K562 (cell line): Measurements from ENCODE around the gene CEBPA. TPM values are rescaled to one million over a fixed set of nuclear protein-coding genes. Genes with fewer than 3 reads are reported as not detected.

Source experiments
- ATAC-seq: fragments of 200-7000 bp; cut with Tn5 transposase; 3 replicates; pipeline ENCODE4 v1.9.1; 2020; ENCODE audit warnings: moderate library complexity
- BruUV-seq: library from RNA; stranded (reverse); fragments of 400-500 nt; replicated peaks from 2 replicates; lab custom pipeline; 2021; lab: Mats Ljungman, UMichigan
- CTCF ChIA-PET: fragments of 300-600 bp; formaldehyde crosslinking; extraction: SDS; loops from one replicate; lab custom pipeline; 2021; ENCODE audit warnings: low intra/inter-chr PET ratio; lab: Yijun Ruan, JAX
- POLR2A ChIA-PET: fragments of 300-600, 350-650 bp; sonication (Branson Sonifier 250); formaldehyde crosslinking; extraction: SDS; loops from one replicate; lab custom pipeline; 2021; ENCODE audit warnings: antibody characterized with exemption, inconsistent platforms; lab: Yijun Ruan, JAX
- DNase-seq, 4 experiments: peaks; one replicate each; pipeline versions ENCODE4 v3.0.0 to v3.0.0-alpha.2; 2011 to 2018; ENCODE audit warnings: low spot score in 3 of 4, mixed read lengths in 3 of 4; ENCODE audit errors: extremely low read depth in 1 of 4
- FAIRE-seq: peaks from 2 replicates; lab custom pipeline; 2011; peaks lifted over from hg19 to GRCh38; lab: Jason Lieb, UNC
- H2AFZ ChIP-seq: 2 replicates; pipeline ENCODE4 v1.6.0; 2011; ENCODE audit warnings: low read depth, low read length, control low read depth, inconsistent platforms
- H3K27ac ChIP-seq: fragments of 200-600 bp; 3 replicates; pipeline ENCODE4 v1.8.0; 2011; ENCODE audit warnings: low read depth, mild to moderate bottlenecking, control low read depth, inconsistent platforms, low read length, moderate library complexity, mixed read lengths; ENCODE audit errors: extremely low read depth
- H3K27me3 ChIP-seq, 2 experiments: fragments of 300-600 bp in 1 of 2; 2 replicates in 1 of 2; 3 replicates in 1 of 2; pipeline versions ENCODE4 v1.6.0 to v1.8.0; 2011; ENCODE audit warnings: inconsistent platforms in 2 of 2, low read length in 2 of 2, mild to moderate bottlenecking in 1 of 2, mixed read lengths in 1 of 2, moderate library complexity in 1 of 2; ENCODE audit not compliant: control insufficient read depth in 2 of 2, insufficient read depth in 2 of 2
- H3K36me3 ChIP-seq: fragments of 300-600 bp; 3 replicates; pipeline ENCODE4 v1.8.0; 2011; ENCODE audit warnings: mild to moderate bottlenecking, low read length, inconsistent platforms; ENCODE audit not compliant: control insufficient read depth, insufficient read depth
- H3K4me1 ChIP-seq, 2 experiments: fragments of 200-600 bp in 1 of 2; replicated peaks in 1 of 2; 2 replicates in 1 of 2; 3 replicates in 1 of 2; pipeline versions ENCODE4 v1.5.1 to v1.8.0; 2011; ENCODE audit warnings: inconsistent platforms in 2 of 2, low read length in 2 of 2, mild to moderate bottlenecking in 1 of 2, mixed read lengths in 1 of 2, moderate library complexity in 1 of 2; ENCODE audit not compliant: control insufficient read depth in 2 of 2, insufficient read depth in 2 of 2
- H3K4me2 ChIP-seq: 2 replicates; pipeline ENCODE4 v1.6.1; 2011; ENCODE audit warnings: low read length, control low read depth, inconsistent platforms, mixed read lengths; ENCODE audit not compliant: insufficient read depth
- H3K4me3 ChIP-seq: fragments of 200-600 bp; sonication (generic), shearing (Covaris generic); 2 replicates; pipeline ENCODE4 v1.5.1; 2016; ENCODE audit warnings: control low read depth, inconsistent platforms
- H3K79me2 ChIP-seq: fragments of 200-600 bp; 3 replicates; pipeline ENCODE4 v1.8.0; 2011; ENCODE audit warnings: low read length, inconsistent platforms; ENCODE audit not compliant: control insufficient read depth, insufficient read depth
- H3K9ac ChIP-seq, 2 experiments: 2 replicates each; pipeline versions ENCODE4 v1.6.0 to v1.6.1; 2011; ENCODE audit warnings: low read depth in 2 of 2, low read length in 2 of 2, control low read depth in 1 of 2, inconsistent platforms in 1 of 2, mild to moderate bottlenecking in 1 of 2, mixed read lengths in 1 of 2; ENCODE audit not compliant: insufficient read depth in 1 of 2
- H3K9me1 ChIP-seq: one replicate; pipeline ENCODE4 v1.6.0; 2011; ENCODE audit warnings: inconsistent platforms, mild to moderate bottlenecking, low read length, moderate library complexity; ENCODE audit not compliant: control insufficient read depth, insufficient read depth
- H3K9me3 ChIP-seq: replicated peaks from 2 replicates; pipeline ENCODE4 v1.5.1; 2011; ENCODE audit warnings: low read depth, low read length, inconsistent platforms; ENCODE audit not compliant: control insufficient read depth, insufficient read depth
- H4K20me1 ChIP-seq: replicated peaks from 2 replicates; pipeline ENCODE4 v1.6.1; 2011; ENCODE audit warnings: low read length, inconsistent platforms, mixed read lengths; ENCODE audit not compliant: control insufficient read depth, insufficient read depth
- CEBPG ChIP-seq, 3 experiments: fragments of 200-800 bp in 1 of 3; sonication (Bioruptor generic) in 1 of 3; sonication (generic) in 1 of 3; formaldehyde crosslinking in 1 of 3; IDR thresholded peaks in 2 of 3; conservative IDR thresholded peaks in 1 of 3; 2 replicates each; pipeline versions ENCODE4 v1.6.1 to v1.8.0; 2016 to 2022; ENCODE audit warnings: missing compliant biosample characterization in 2 of 3, missing genetic modification characterization in 2 of 3, mild to moderate bottlenecking in 1 of 3, missing genetic modification reagents in 1 of 3
- GTF3C2 ChIP-seq: IDR thresholded peaks from 3 replicates; pipeline ENCODE4 v1.6.1; 2011; ENCODE audit warnings: borderline replicate concordance, mild to moderate bottlenecking, moderate library complexity; ENCODE audit not compliant: insufficient read length; ENCODE audit errors: extremely low read depth
- WGBS: fragments of 100-300 bp; shearing (Covaris generic); methylation state at CpG from one replicate; pipeline ENCODE4 v1.1.6; 2016; ENCODE audit warnings: low coverage, mixed read lengths; ENCODE audit not compliant: insufficient coverage; ENCODE audit errors: missing lambda C conversion rate; 5-methylcytosine and 5-hydroxymethylcytosine counted together
- in situ Hi-C: fragments of 300-500 bp; cut with MboI; formaldehyde crosslinking; loops from 4 replicates; pipeline ENCODE4 v1.15.0; 2018; ENCODE audit warnings: inconsistent platforms, mixed read lengths
- intact Hi-C: fragments of 100-400 bp; cut with micrococcal nuclease; formaldehyde crosslinking; loops from 2 replicates; pipeline ENCODE4 v1.14.2; 2022
- polyA plus RNA-seq, 8 experiments: library from polyadenylated mRNA; depleted of rRNA in 4 of 8; stranded (reverse) in 5 of 8; unstranded in 3 of 8; fragments of >200 nt; fragmentation: Nextera tagmentation in 2 of 8; fragmentation: Illumina TruSeq in 1 of 8; extraction: Ambion mirVana in 2 of 8; extraction: Trizol in 1 of 8; gene quantifications; 2 replicates each; pipeline versions ENCODE4 v1.2.1 to v1.2.3, GENCODE V29; 2011 to 2014; ENCODE audit warnings: inconsistent platforms in 1 of 8, missing spikeins in 1 of 8
- total RNA-seq, 7 experiments: library from RNA; depleted of rRNA in 6 of 7; stranded (reverse); fragments of >200 nt in 6 of 7; fragmentation: Illumina TruSeq in 2 of 7; extraction: Trizol in 2 of 7; gene quantifications; 2 replicates each; pipeline versions ENCODE4 v1.2.1 to v1.2.3, GENCODE V29; 2011 to 2021; ENCODE audit warnings: low replicate concordance in 1 of 7
- TF ChIP-seq, protein P1 (sequence below), 2 experiments: fragments of 150-350 bp in 1 of 2; IDR thresholded peaks; 2 replicates each; pipeline ENCODE4 v1.6.1; 2012 to 2016; ENCODE audit warnings: low read depth in 2 of 2, low read length in 2 of 2, mild to moderate bottlenecking in 1 of 2, moderate library complexity in 1 of 2

The CEBPA gene
- total and polyA plus RNA-seq, 9 of the 15 experiments (the other 6 are each of a cell fraction or from before 2014, with no cell fraction given): 0.03 to 0.59 (median 0.15) TPM; not detected in 2

DNA sequence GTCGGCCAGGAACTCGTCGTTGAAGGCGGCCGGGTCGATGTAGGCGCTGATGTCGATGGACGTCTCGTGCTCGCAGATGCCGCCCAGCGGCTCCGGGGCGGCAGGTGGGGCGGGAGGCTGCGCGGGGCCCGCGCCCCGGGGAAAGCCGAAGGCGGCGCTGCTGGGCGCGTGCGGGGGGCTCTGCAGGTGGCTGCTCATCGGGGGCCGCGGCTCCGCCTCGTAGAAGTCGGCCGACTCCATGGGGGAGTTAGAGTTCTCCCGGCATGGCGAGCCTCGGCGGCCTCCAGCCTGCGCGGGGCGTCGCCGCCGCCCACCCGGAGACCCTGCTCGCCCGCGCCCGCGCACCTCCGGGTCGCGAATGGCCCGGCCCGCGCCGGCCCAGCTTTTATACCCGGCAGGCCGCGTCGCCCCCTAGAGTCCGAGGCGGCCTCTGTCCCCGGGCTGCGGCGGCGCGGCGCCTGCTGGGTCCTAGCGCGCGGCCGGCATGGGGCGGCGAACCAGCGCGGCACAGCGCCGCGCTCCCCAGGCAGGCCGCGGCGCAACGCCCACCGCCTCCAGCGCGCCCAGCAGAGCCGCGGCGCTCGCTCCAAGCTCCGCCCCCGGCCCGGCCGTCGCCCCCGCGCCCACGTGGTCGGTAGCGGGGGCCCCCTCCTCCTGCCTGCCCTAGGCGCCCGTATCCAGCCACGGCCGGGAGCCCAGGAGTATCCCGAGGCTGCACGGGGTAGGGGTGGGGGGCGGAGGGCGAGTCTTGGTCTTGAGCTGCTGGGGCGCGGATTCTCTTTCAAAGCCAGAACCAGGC, at the start of gene CEBPA (continued):
- TF ChIP-seq, protein P1, sequence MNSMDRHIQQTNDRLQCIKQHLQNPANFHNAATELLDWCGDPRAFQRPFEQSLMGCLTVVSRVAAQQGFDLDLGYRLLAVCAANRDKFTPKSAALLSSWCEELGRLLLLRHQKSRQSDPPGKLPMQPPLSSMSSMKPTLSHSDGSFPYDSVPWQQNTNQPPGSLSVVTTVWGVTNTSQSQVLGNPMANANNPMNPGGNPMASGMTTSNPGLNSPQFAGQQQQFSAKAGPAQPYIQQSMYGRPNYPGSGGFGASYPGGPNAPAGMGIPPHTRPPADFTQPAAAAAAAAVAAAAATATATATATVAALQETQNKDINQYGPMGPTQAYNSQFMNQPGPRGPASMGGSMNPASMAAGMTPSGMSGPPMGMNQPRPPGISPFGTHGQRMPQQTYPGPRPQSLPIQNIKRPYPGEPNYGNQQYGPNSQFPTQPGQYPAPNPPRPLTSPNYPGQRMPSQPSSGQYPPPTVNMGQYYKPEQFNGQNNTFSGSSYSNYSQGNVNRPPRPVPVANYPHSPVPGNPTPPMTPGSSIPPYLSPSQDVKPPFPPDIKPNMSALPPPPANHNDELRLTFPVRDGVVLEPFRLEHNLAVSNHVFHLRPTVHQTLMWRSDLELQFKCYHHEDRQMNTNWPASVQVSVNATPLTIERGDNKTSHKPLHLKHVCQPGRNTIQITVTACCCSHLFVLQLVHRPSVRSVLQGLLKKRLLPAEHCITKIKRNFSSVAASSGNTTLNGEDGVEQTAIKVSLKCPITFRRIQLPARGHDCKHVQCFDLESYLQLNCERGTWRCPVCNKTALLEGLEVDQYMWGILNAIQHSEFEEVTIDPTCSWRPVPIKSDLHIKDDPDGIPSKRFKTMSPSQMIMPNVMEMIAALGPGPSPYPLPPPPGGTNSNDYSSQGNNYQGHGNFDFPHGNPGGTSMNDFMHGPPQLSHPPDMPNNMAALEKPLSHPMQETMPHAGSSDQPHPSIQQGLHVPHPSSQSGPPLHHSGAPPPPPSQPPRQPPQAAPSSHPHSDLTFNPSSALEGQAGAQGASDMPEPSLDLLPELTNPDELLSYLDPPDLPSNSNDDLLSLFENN (IDR thresholded peaks at IDR 0.05; ENCODE audit: low read depth in 2 of 2, low read length in 2 of 2): peak in 1 of 2 experiments; percentile 26; a peak in 1 of 4 replicates

- H3K79me2 ChIP-seq: no peaks in the 10 kb centered on the region
- H3K27me3 ChIP-seq: peaks cover 12 to 25% of the 10 kb centered on the region in 2 experiments
- FAIRE-seq (no peak), ATAC-seq (no peak), DNase-seq (no peak)
- no TSS peak for BruUV-seq
- ChIA-PET POLR2A (no interaction called here), CTCF (no interaction called here)
- no peak overlapping the region for H3K4me3 ChIP-seq
- under 1% methylated on average over 10 of the region's 12 CpGs for WGBS
- TF ChIP-seq CEBPG (CRISPR knock-in tag; IDR thresholded peaks at IDR 0.05) (no peak), CEBPG (tag; conservative IDR thresholded peaks at IDR 0.05 in 1 of 2, IDR thresholded peaks at IDR 0.05 in 1 of 2) (peak in 1 of 2 experiments; percentile 42; a peak in 1 of 4 replicates), GTF3C2 (no peak)
- intact Hi-C loops: no loop called here
- no peaks in the 10 kb centered on the region for H4K20me1 ChIP-seq
- no peaks in the 10 kb centered on the region for H3K9me1 ChIP-seq
- no peak overlapping the region for H2AFZ ChIP-seq
- H3K36me3 ChIP-seq: no peaks in the 10 kb centered on the region
- no peak overlapping the region for H3K4me2 ChIP-seq
- H3K27ac ChIP-seq: no peak overlapping the region
- no peak overlapping the region for H3K9ac ChIP-seq
- H3K4me1 ChIP-seq: peaks cover 0 to 7% of the 10 kb centered on the region in 2 experiments; a peak in 1 of 5 replicates
- no peaks in the 10 kb centered on the region for H3K9me3 ChIP-seq
- in situ Hi-C loops: no loop called here
Observed at GRCh38 chr19:33350538-33351309, 48.4 kb upstream of the CEBPA start.
